AG04449 (cell line): ENCODE results near the gene TRIM6.
"Not testable (repeated sequence)": the region's sequence is repeated elsewhere in the genome, so short reads cannot be mapped to it uniquely, and the experiment has no call there.

Experiments
- CTCF ChIA-PET: fragments of 350-600 bp; formaldehyde crosslinking; extraction: SDS; loops from one replicate; lab custom pipeline; 2021; ENCODE audit warnings: antibody characterized with exemption; lab: Yijun Ruan, JAX
- POLR2A ChIA-PET: fragments of 400-600, 350-600 bp; formaldehyde crosslinking; extraction: SDS; loops from one replicate; lab custom pipeline; 2020; ENCODE audit warnings: antibody characterized with exemption, inconsistent platforms; lab: Yijun Ruan, JAX
- DNase-seq: peaks from one replicate; pipeline ENCODE4 v3.0.0-alpha.2; 2010; ENCODE audit warnings: low read depth, low spot score
- H3K4me3 ChIP-seq: 2 replicates; pipeline ENCODE4 v1.5.1; 2011; ENCODE audit warnings: low read depth, mild to moderate bottlenecking, control low read depth, low read length
- TF ChIP-seq, protein P1 (sequence below): IDR thresholded peaks from one replicate; pipeline ENCODE4 v1.5.1; 2011; ENCODE audit warnings: mild to moderate bottlenecking, moderate library complexity, low read length, control low read depth, inconsistent platforms; ENCODE audit not compliant: insufficient read depth; ENCODE audit errors: missing control alignments

The TRIM6 gene

DNA sequence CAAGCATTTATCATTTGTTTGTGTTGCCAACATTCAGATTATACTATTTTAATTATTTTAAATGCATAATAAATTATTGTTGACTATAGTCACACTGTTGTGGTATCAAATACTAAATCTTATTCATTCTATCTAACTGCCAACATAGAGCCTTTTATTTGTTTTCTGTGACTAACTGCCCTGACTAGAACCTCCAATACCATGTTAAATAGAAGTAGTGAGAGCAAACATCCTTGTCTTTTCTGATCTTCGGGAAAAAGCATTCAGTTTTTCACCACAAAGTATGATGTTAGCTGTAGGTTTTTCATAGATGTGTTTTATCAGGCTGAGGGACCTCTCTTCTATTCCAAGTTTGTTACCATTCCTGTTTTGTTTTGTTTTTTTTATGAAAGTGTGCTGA, 43.5 kb downstream of the TRIM6 start:
- ChIA-PET CTCF (no interaction called here), POLR2A (no interaction called here)
- TF ChIP-seq, protein P1, sequence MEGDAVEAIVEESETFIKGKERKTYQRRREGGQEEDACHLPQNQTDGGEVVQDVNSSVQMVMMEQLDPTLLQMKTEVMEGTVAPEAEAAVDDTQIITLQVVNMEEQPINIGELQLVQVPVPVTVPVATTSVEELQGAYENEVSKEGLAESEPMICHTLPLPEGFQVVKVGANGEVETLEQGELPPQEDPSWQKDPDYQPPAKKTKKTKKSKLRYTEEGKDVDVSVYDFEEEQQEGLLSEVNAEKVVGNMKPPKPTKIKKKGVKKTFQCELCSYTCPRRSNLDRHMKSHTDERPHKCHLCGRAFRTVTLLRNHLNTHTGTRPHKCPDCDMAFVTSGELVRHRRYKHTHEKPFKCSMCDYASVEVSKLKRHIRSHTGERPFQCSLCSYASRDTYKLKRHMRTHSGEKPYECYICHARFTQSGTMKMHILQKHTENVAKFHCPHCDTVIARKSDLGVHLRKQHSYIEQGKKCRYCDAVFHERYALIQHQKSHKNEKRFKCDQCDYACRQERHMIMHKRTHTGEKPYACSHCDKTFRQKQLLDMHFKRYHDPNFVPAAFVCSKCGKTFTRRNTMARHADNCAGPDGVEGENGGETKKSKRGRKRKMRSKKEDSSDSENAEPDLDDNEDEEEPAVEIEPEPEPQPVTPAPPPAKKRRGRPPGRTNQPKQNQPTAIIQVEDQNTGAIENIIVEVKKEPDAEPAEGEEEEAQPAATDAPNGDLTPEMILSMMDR, result no peak
- no peak overlapping the region for H3K4me3 ChIP-seq
- no peak for DNase-seq

DNA sequence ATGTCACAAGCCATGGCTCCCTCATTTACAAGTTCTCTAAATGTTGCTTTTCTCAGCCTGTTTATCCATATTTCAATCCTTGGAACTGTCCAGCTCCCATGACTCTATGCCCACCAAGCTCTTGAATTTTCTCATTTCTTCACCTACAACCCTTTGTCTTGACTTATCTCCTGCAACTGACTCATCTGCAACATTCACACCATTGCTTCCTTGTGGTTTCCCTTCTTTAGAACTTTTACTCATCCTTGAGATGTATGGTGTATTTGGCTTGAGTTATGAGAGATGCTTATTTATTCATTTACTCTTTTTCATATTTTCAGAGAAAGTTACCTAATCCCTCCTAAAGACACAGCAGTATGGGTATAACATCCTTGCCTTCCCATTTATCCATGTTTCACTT, 47.1 kb downstream of the TRIM6 start:
- TF ChIP-seq, protein P1, result no peak
- ChIA-PET CTCF (no interaction called here), POLR2A (no interaction called here)
- DNase-seq, result no peak
- H3K4me3 ChIP-seq, result no peak overlapping the region

DNA sequence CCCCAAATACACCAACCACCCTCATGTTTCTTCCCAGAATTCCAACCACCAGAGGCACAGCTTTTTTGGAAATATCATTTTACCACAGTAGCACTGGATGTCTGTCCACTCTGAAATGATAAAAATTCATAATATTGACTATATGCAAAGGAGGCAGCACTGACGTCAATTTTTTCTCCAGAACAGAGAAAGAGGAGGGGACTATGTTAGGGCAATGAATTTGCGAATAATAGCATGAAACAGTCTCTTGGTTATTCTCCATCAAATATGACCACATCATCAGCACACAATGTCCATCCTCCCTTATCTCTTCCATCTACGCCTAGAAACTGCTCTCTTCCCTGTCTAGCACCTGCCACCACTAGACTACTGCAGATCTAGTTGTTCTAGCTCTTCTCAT, 49.7 kb downstream of the TRIM6 start:
- H3K4me3 ChIP-seq, result no peak overlapping the region
- DNase-seq, result no peak
- TF ChIP-seq, protein P1, result no peak
- ChIA-PET POLR2A (no interaction called here), CTCF (no interaction called here)

DNA sequence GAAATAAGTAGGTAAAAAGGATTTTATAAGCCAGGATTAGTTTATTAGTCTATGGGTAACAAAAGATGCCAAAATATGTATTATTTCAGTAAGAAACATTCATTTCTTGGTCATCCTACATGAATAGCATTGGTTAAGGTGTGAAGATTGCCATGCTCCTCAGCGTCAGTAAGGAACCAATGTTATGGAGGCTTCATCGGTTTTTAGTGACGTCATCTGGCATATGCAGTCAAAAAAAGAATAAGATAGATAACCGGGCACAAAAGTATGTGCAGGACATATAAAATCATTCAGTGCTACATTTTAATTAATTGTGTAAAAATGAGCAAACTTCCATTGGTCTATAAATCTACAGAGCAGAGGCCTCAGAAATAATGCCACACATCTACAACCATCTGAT, 59.0 kb downstream of the TRIM6 start:
- H3K4me3 ChIP-seq, result no peak overlapping the region
- no peak for DNase-seq
- ChIA-PET CTCF (no interaction called here), POLR2A (no interaction called here)
- TF ChIP-seq, protein P1, result no peak

DNA sequence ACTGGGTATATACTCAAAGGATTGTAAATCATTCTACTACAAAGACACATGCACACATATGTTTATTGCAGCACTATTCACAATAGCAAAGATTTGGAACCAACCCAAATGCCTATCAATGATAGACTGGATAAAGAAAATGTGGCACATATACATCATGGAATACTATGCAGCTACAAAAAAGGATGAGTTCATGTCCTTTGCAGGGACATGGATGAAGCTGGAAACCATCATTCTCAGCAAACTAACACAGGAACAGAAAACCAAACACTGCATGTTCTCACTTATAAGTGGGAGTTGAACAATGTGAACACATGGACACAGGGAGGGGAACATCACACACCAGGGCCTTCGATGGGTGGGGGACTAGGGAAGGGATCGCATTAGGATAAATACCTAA, 60.5 kb downstream of the TRIM6 start:
- H3K4me3 ChIP-seq, POLR2A ChIA-PET, CTCF ChIA-PET, DNase-seq: not testable (repeated sequence)

DNA sequence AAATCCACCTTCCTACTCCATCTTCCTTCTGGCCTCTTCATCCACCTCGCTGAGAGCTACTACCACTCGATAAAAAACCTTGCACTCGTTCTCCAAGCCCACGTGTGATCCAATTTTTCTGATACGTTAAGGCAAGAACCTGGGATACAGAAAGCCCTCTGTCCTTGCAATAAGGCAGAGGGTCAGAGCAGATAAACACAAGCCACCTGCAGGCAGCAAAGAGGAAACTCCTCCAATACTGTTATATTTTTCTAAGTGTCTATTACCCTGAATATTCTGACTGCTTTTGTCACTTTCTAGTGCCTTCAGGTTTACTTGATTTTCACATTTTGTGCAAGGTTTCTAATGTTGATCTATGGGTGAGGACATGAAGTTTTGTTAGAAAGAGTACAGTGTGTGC, 61.9 kb downstream of the TRIM6 start:
- DNase-seq, result no peak
- POLR2A ChIA-PET, result no interaction called here

More for the DNA sequence above, 61.9 kb downstream of the TRIM6 start:
- TF ChIP-seq, protein P1, result no peak
- no peak overlapping the region for H3K4me3 ChIP-seq
- CTCF ChIA-PET, result no interaction called here
